BJ (cell line): ENCODE measurements around the gene SEC14L2. TPM values are rescaled to one million over a fixed set of nuclear protein-coding genes. Genes with fewer than 3 reads are reported as not detected.
A peak's percentile ranks its signal among the peaks of the same experiment; 100 is the strongest.

Experiments used
- CTCF ChIA-PET: fragments of 350-600 bp; formaldehyde crosslinking; extraction: SDS; loops from one replicate; lab custom pipeline; 2021; ENCODE audit warnings: antibody characterized with exemption, inconsistent platforms; lab: Yijun Ruan, JAX
- POLR2A ChIA-PET: fragments of 300-600 bp; sonication (Branson Sonifier 250); formaldehyde crosslinking; extraction: SDS; loops from one replicate; lab custom pipeline; 2021; ENCODE audit warnings: antibody characterized with exemption; lab: Charles Lee
- DNase-seq: peaks from one replicate; pipeline ENCODE4 v3.0.0-alpha.2; 2011; ENCODE audit warnings: low read depth
- H3K27me3 ChIP-seq: 2 replicates; pipeline ENCODE4 v1.6.0; 2011; ENCODE audit warnings: low read length; ENCODE audit not compliant: control insufficient read depth, insufficient read depth
- H3K36me3 ChIP-seq: 2 replicates; pipeline ENCODE4 v1.5.1; 2011; ENCODE audit warnings: low read length; ENCODE audit not compliant: control insufficient read depth, insufficient read depth
- H3K4me3 ChIP-seq: 2 replicates; pipeline ENCODE4 v1.5.1; 2011; ENCODE audit warnings: low read depth, mild to moderate bottlenecking, control low read depth, low read length
- CTCF ChIP-seq: IDR thresholded peaks from 2 replicates; pipeline ENCODE4 v1.5.1; 2011; ENCODE audit warnings: low read depth, mild to moderate bottlenecking, control low read depth, inconsistent platforms, low read length, moderate library complexity; ENCODE audit not compliant: insufficient read depth
- polyA plus RNA-seq: library from polyadenylated mRNA; depleted of rRNA; stranded (reverse); fragments of >200 nt; gene quantifications from 2 replicates; pipeline ENCODE4 v1.2.3, GENCODE V29; 2011

The SEC14L2 gene
- polyA plus RNA-seq, 1 experiment: 20.1 TPM

GRCh38 chr22:30423959-30424533 lies 27.2 kb downstream of the SEC14L2 start:
- ChIA-PET POLR2A (interaction anchor here (0.6 kb wide), 1 partner anchor 25 kb away, joined by 4 read pairs; no protein-coding TSS in a partner anchor), CTCF (interaction anchor here (0.8 to 6.3 kb wide), 13 partner anchors 9 to 161 kb away, joined by 3 to 37 read pairs (median 8); partner anchors contain the start of genes CASTOR1 and SEC14L2)
- peak; percentile 96 for DNase-seq
- Histone ChIP-seq H3K4me3 (peak overlapping the region; percentile 47), H3K36me3 (no peaks in the 10 kb centered on the region; the same call in 1 of the 2 replicates), H3K27me3 (no peaks in the 10 kb centered on the region)
- TF ChIP-seq CTCF: no peak

- ChIA-PET CTCF (interaction anchor here (0.8 to 6.3 kb wide), 17 partner anchors 8 to 317 kb away, joined by 3 to 37 read pairs (median 5); partner anchors contain the start of genes CASTOR1, RNF215 and SEC14L2), POLR2A (no interaction called here)
- DNase-seq: no peak
Observed at GRCh38 chr22:30424534-30425326, 27.9 kb downstream of the SEC14L2 start.

GRCh38 chr22:30425327-30425615 lies 28.5 kb downstream of the SEC14L2 start:
- TF ChIP-seq CTCF: no peak
- Histone ChIP-seq H3K4me3 (peak overlapping the region; percentile 62), H3K36me3 (no peaks in the 10 kb centered on the region; the same call in 1 of the 2 replicates), H3K27me3 (no peaks in the 10 kb centered on the region)
- ChIA-PET POLR2A (interaction anchor here (0.6 kb wide), 1 partner anchor 22 kb away, joined by 13 read pairs; no protein-coding TSS in a partner anchor), CTCF (interaction anchor here (1.0 to 6.3 kb wide), 11 partner anchors 9 to 317 kb away, joined by 3 to 37 read pairs (median 10); partner anchors contain the start of genes CASTOR1, RNF215 and SEC14L2)
- DNase-seq: no peak

More at GRCh38 chr22:30424534-30425326, 27.9 kb downstream of the SEC14L2 start:
- peak; percentile 32 for TF ChIP-seq CTCF
- peak overlapping the region; percentile 62 for H3K4me3 ChIP-seq
- no peaks in the 10 kb centered on the region; the same call in 1 of the 2 replicates for H3K36me3 ChIP-seq
- no peaks in the 10 kb centered on the region for H3K27me3 ChIP-seq

GRCh38 chr22:30425616-30426387 lies 29.0 kb downstream of the SEC14L2 start, which contains the start of gene MTFP1:
Gene MTFP1, plus strand, starts transcription at chr22:30425768. Its CDS starts 112 bp downstream, at chr22:30425880.
- ChIA-PET CTCF (interaction anchor here (0.6 to 6.3 kb wide), 23 partner anchors 8 to 990 kb away, joined by 3 to 37 read pairs (median 4); partner anchors contain the start of genes CASTOR1, RNF215 and SEC14L2), POLR2A (interaction anchor here (0.6 kb wide), 1 partner anchor 22 kb away, joined by 13 read pairs; no protein-coding TSS in a partner anchor)
- no peak for DNase-seq
- no peaks in the 10 kb centered on the region for H3K27me3 ChIP-seq
- H3K36me3 ChIP-seq: no peaks in the 10 kb centered on the region; the same call in 1 of the 2 replicates
- peak within 1 kb of the TSS; percentile 62 for H3K4me3 ChIP-seq
- TF ChIP-seq CTCF: no peak; the same call in 1 of the 2 replicates
